IPS-20b (cell line): ENCODE data around the gene LILRB4.
"Not testable (repeated sequence)": the region's sequence is repeated elsewhere in the genome, so short reads cannot be mapped to it uniquely, and the experiment has no call there.

Source experiments
- H3K27ac ChIP-seq: one replicate; pipeline ENCODE4 v1.5.1; 2013; ENCODE audit warnings: low read length
- H3K27me3 ChIP-seq: 2 replicates; pipeline ENCODE4 v1.6.1; 2013; ENCODE audit warnings: mild to moderate bottlenecking, low read length, inconsistent platforms; ENCODE audit not compliant: insufficient read depth
- H3K36me3 ChIP-seq: 2 replicates; pipeline ENCODE4 v1.6.1; 2013; ENCODE audit warnings: low read depth, mild to moderate bottlenecking, inconsistent platforms, low read length, moderate library complexity; ENCODE audit not compliant: insufficient read depth
- H3K4me1 ChIP-seq: 2 replicates; pipeline ENCODE4 v1.6.1; 2013; ENCODE audit warnings: mild to moderate bottlenecking, control low read depth, inconsistent platforms, low read length, moderate library complexity; ENCODE audit not compliant: insufficient read depth
- H3K4me3 ChIP-seq: 2 replicates; pipeline ENCODE4 v1.5.1; 2013; ENCODE audit warnings: mild to moderate bottlenecking, low read length, inconsistent platforms
- H3K9ac ChIP-seq: 2 replicates; pipeline ENCODE4 v1.6.1; 2013; ENCODE audit warnings: low read depth, mild to moderate bottlenecking, inconsistent platforms, low read length, moderate library complexity
- H3K9me3 ChIP-seq: 2 replicates; pipeline ENCODE4 v1.6.1; 2013; ENCODE audit warnings: mild to moderate bottlenecking, low read depth, low read length, inconsistent platforms; ENCODE audit not compliant: insufficient read depth

LILRB4 gene

DNA sequence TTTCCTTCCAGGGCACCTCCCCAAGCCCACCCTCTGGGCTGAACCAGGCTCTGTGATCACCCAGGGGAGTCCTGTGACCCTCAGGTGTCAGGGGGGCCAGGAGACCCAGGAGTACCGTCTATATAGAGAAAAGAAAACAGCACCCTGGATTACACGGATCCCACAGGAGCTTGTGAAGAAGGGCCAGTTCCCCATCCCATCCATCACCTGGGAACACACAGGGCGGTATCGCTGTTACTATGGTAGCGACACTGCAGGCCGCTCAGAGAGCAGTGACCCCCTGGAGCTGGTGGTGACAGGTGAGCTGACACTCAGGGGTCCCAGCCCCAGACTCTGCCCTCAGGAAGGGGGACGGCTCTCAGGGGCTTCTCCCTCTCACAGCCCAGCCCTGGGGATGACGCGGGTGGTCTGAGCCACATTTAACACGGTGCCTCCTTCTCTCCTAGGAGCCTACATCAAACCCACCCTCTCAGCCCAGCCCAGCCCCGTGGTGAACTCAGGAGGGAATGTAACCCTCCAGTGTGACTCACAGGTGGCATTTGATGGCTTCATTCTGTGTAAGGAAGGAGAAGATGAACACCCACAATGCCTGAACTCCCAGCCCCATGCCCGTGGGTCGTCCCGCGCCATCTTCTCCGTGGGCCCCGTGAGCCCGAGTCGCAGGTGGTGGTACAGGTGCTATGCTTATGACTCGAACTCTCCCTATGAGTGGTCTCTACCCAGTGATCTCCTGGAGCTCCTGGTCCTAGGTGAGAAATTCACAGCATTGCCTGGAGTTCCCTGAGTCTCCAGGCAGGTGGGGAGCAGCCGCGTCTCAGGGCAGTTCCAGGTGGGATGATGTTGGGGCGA, 31.1 kb upstream of the LILRB4 start:
- not testable (repeated sequence) for H3K27ac ChIP-seq, H3K4me3 ChIP-seq, H3K27me3 ChIP-seq, H3K9ac ChIP-seq, H3K36me3 ChIP-seq, H3K4me1 ChIP-seq
- peaks cover 64% of the 10 kb centered on the region for H3K9me3 ChIP-seq

DNA sequence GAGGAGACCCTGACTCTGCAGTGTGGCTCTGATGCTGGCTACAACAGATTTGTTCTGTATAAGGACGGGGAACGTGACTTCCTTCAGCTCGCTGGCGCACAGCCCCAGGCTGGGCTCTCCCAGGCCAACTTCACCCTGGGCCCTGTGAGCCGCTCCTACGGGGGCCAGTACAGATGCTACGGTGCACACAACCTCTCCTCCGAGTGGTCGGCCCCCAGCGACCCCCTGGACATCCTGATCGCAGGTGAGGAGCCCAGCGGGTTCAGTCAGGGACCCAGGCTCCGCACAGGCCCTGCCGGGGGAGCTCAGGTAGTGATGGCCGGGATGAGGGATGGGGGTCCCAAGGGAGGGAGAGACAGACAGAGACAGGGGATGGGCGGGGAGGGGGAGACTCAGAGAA, 30.3 kb upstream of the LILRB4 start:
- not testable (repeated sequence) for H3K4me3 ChIP-seq, H3K36me3 ChIP-seq, H3K27me3 ChIP-seq, H3K27ac ChIP-seq, H3K4me1 ChIP-seq, H3K9ac ChIP-seq
- H3K9me3 ChIP-seq, result peaks cover 62% of the 10 kb centered on the region

DNA sequence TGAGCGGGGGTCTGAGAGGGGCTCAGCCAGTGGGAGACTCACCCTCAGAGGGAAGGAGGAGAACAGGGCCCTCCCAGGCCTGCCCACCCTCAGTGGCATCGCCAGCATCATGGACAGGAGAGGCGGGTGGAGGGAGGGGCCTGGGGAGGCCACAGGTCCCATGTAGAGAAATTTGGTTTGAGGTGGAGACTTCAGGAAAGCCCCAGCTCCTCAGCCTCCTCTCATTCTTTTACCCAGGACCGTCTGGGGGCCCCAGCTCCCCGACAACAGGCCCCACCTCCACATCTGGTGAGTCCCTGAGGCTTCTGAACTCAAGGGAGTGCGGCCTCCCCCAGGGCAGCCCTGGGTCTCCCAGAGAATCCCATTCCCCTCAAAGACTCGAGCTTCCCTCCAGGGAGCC, 29.4 kb upstream of the LILRB4 start:
- H3K27me3 ChIP-seq, result no peaks in the 10 kb centered on the region
- peaks cover 62% of the 10 kb centered on the region for H3K9me3 ChIP-seq
- no peak overlapping the region for H3K9ac ChIP-seq
- no peaks in the 10 kb centered on the region for H3K4me1 ChIP-seq
- H3K36me3 ChIP-seq, result no peaks in the 10 kb centered on the region
- no peak overlapping the region for H3K4me3 ChIP-seq
- no peak overlapping the region for H3K27ac ChIP-seq

- not testable (repeated sequence) for H3K9ac ChIP-seq, H3K4me3 ChIP-seq, H3K27ac ChIP-seq, H3K36me3 ChIP-seq, H3K27me3 ChIP-seq, H3K4me1 ChIP-seq
- H3K9me3 ChIP-seq, result peaks cover 64% of the 10 kb centered on the region
Measured at GRCh38 chr19:54636081-54636480, 26.7 kb upstream of the LILRB4 start.

DNA sequence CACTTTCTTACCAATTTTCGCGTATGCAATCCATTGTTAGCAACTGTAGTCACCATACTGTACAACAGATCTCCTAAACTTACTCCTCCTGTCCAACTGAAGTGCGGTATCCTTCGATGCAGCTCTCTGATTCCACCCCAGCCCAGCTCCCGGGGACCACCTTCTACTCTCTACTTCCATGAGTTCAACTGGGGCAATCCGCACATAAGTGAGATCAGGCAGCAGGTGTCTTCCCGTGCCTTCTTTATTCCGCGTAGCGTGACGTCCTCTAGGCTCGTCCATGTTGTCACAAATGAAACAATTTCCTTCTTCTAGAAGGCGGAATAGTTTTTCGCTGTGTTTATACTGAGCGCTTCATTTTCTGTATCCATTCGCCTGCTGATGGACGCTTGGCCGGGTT, 24.1 kb upstream of the LILRB4 start:
- H3K9ac ChIP-seq, result no peak overlapping the region
- no peaks in the 10 kb centered on the region for H3K4me1 ChIP-seq
- peaks cover 62% of the 10 kb centered on the region for H3K9me3 ChIP-seq
- H3K27me3 ChIP-seq, result no peaks in the 10 kb centered on the region
- no peak overlapping the region for H3K27ac ChIP-seq
- H3K36me3 ChIP-seq, result no peaks in the 10 kb centered on the region
- no peak overlapping the region for H3K4me3 ChIP-seq

DNA sequence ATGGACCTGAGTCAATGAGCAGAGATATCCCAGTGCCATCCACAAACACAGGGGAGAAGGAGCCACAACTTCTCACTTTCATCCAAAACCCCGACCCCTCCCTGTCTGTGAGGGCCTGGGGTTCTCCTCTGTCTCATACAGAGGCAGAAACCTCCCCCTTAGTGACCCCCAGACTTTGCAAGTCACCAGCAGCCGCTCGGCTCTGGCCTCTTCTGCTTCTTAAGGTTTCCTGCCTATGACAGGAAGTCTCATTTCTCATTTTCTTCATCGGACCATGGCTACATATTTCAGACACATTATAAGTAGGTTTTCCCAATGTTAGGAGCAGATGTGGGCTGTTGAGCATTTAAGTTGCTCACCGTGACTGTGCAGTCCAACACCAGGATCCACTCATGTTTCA, 19.8 kb upstream of the LILRB4 start:
- not testable (repeated sequence) for H3K9ac ChIP-seq, H3K27me3 ChIP-seq, H3K27ac ChIP-seq, H3K4me1 ChIP-seq, H3K4me3 ChIP-seq, H3K36me3 ChIP-seq
- peaks cover 88% of the 10 kb centered on the region for H3K9me3 ChIP-seq

DNA sequence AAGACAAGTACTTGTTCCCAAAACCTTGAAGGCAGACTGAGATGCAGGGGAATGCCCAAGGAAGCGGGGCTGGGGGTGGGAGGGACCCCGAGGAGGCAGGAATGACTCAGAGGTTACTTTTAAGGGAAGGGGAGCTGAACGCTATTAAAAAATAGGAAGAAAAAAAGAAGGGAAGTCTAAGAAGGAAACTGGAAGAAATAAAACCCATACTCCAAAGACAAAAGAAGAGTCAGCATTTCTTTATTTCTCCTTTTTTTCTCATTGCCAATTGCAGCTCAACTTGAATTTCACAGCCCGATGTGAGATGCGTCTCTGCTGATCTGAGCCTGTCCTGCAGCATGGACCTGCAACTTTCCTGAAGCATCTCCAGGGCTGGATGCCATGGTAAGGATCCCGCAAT, 19.2 kb upstream of the LILRB4 start:
- peaks cover 88% of the 10 kb centered on the region for H3K9me3 ChIP-seq
- H3K36me3 ChIP-seq, H3K4me3 ChIP-seq, H3K9ac ChIP-seq, H3K4me1 ChIP-seq, H3K27ac ChIP-seq, H3K27me3 ChIP-seq: not testable (repeated sequence)

DNA sequence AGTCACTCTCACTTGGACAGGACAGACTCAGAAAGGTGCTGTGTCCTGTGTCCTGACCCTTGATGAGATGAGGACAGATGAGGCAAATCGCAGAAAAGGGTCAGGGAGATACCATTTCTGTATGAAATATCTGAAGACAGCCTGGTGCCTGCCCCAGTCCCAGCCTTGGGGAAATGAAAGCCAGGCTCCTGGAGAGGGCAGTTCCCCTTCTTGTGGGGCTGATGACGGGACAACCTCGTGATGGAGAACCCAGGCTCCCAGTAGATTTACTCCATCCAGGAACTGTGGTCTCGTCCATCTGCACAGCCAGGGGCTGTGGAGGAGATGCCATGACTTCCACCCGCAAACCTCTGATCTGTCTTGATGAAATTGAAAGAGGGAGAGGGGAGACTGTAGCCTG, 18.7 kb upstream of the LILRB4 start:
- Histone ChIP-seq H3K4me1 (no peaks in the 10 kb centered on the region), H3K36me3 (no peaks in the 10 kb centered on the region), H3K4me3 (no peak overlapping the region), H3K27me3 (no peaks in the 10 kb centered on the region), H3K9ac (no peak overlapping the region), H3K9me3 (peaks cover 88% of the 10 kb centered on the region), H3K27ac (no peak overlapping the region)

GRCh38 chr19:54646331-54646841, 16.4 kb upstream of the LILRB4 start:
- H3K27me3 ChIP-seq, result no peaks in the 10 kb centered on the region
- H3K27ac ChIP-seq, result no peak overlapping the region
- H3K9ac ChIP-seq, result no peak overlapping the region
- peaks cover 83% of the 10 kb centered on the region for H3K9me3 ChIP-seq
- H3K4me3 ChIP-seq, result no peak overlapping the region
- H3K4me1 ChIP-seq, result no peaks in the 10 kb centered on the region
- H3K36me3 ChIP-seq, result no peaks in the 10 kb centered on the region

DNA sequence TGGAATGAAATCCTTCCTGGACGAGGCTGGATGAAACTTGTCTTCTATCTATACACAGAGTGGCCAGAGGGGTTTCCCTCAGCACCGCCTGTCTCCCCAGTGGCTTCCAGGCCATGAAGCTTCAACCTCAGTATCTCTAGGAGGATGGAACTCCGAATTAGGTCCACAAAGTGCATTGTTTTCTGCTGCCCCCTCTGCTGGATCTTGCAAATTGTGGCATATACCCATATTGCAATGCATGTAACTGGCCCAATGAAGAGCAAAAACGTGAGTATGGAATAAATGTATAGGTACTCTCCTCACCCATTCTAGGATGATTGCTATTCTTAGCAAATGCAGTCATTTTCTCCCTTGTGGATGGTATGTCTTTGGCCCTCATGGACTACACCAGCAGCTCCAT, 14.7 kb upstream of the LILRB4 start:
- Histone ChIP-seq H3K4me1 (no peaks in the 10 kb centered on the region), H3K9me3 (peaks cover 85% of the 10 kb centered on the region), H3K9ac (no peak overlapping the region), H3K27ac (no peak overlapping the region), H3K4me3 (no peak overlapping the region), H3K36me3 (no peaks in the 10 kb centered on the region), H3K27me3 (no peaks in the 10 kb centered on the region)

- Histone ChIP-seq H3K4me1 (no peaks in the 10 kb centered on the region), H3K27ac (no peak overlapping the region), H3K9ac (no peak overlapping the region), H3K9me3 (peaks cover 91% of the 10 kb centered on the region), H3K36me3 (no peaks in the 10 kb centered on the region), H3K4me3 (no peak overlapping the region), H3K27me3 (no peaks in the 10 kb centered on the region)
Measured at GRCh38 chr19:54650108-54650655, 12.6 kb upstream of the LILRB4 start.

- Histone ChIP-seq H3K4me3 (no peak overlapping the region), H3K27ac (no peak overlapping the region), H3K27me3 (no peaks in the 10 kb centered on the region), H3K4me1 (no peaks in the 10 kb centered on the region), H3K36me3 (no peaks in the 10 kb centered on the region), H3K9ac (no peak overlapping the region), H3K9me3 (peaks cover 87% of the 10 kb centered on the region)
Measured at GRCh38 chr19:54653181-54653809, 9.5 kb upstream of the LILRB4 start.
